Measurements from ENCODE around the gene CCL22.

Gene CCL22

GRCh38 chr16:57386381-57386951, 27.9 kb downstream of the CCL22 start:
- Histone ChIP-seq H3K9ac (ENCODE audit: low read length) (no peak overlapping the region), H4K20me1 (ENCODE audit: insufficient read depth, low read length) (no peaks in the 10 kb centered on the region), H3K9me3 (ENCODE audit: low read length) (no peaks in the 10 kb centered on the region), H3K27me3 (ENCODE audit: insufficient read depth, low read length) (peaks cover 13% of the 10 kb centered on the region), H3K4me1 (ENCODE audit: insufficient read depth, low read length, severe bottlenecking) (no peaks in the 10 kb centered on the region), H3K4me3 (ENCODE audit: low read depth, low read length, poor library complexity, severe bottlenecking) (no peak overlapping the region), H2AFZ (ENCODE audit: low read length) (no peak overlapping the region), H3K36me3 (ENCODE audit: insufficient read depth, low read length) (no peaks in the 10 kb centered on the region), H3F3A (ENCODE audit: insufficient read depth, low read length) (no peaks in the 10 kb centered on the region), H3K4me2 (ENCODE audit: low read length) (no peak overlapping the region), H3K27ac (ENCODE audit: low read depth, low read length, poor library complexity, severe bottlenecking) (no peak overlapping the region), H3K9me2 (ENCODE audit: low read depth, low read length) (no peaks in the 10 kb centered on the region), H3K79me2 (ENCODE audit: insufficient read depth, low read length) (no peaks in the 10 kb centered on the region)
- TF ChIP-seq CTCF (IDR thresholded peaks at IDR 0.05; ENCODE audit: low read length) (no peak), EZH2 (IDR thresholded peaks at IDR 0.05; ENCODE audit: borderline replicate concordance, low read length) (no peak)

- H3K4me2 ChIP-seq (ENCODE audit: low read length): no peak overlapping the region
- H3K9me2 ChIP-seq (ENCODE audit: low read depth, low read length): no peaks in the 10 kb centered on the region
- no peak for TF ChIP-seq CTCF (IDR thresholded peaks at IDR 0.05; ENCODE audit: low read length)
- TF ChIP-seq EZH2 (IDR thresholded peaks at IDR 0.05; ENCODE audit: borderline replicate concordance, low read length): no peak
- H2AFZ ChIP-seq (ENCODE audit: low read length): no peak overlapping the region
- no peaks in the 10 kb centered on the region for H4K20me1 ChIP-seq (ENCODE audit: insufficient read depth, low read length)
- no peaks in the 10 kb centered on the region for H3F3A ChIP-seq (ENCODE audit: insufficient read depth, low read length)
- H3K36me3 ChIP-seq (ENCODE audit: insufficient read depth, low read length): no peaks in the 10 kb centered on the region
- H3K9ac ChIP-seq (ENCODE audit: low read length): no peak overlapping the region
- H3K4me1 ChIP-seq (ENCODE audit: insufficient read depth, low read length, severe bottlenecking): no peaks in the 10 kb centered on the region
- no peak overlapping the region for H3K4me3 ChIP-seq (ENCODE audit: low read depth, low read length, poor library complexity, severe bottlenecking)
- H3K9me3 ChIP-seq (ENCODE audit: low read length): no peaks in the 10 kb centered on the region
- no peak overlapping the region for H3K27ac ChIP-seq (ENCODE audit: low read depth, low read length, poor library complexity, severe bottlenecking)
- peaks cover 7% of the 10 kb centered on the region; the same call in 1 of the 2 replicates for H3K27me3 ChIP-seq (ENCODE audit: insufficient read depth, low read length)
- no peaks in the 10 kb centered on the region for H3K79me2 ChIP-seq (ENCODE audit: insufficient read depth, low read length)
These were observed 29.2 kb downstream of the CCL22 start for GRCh38 chr16:57387598-57388354.

DNA sequence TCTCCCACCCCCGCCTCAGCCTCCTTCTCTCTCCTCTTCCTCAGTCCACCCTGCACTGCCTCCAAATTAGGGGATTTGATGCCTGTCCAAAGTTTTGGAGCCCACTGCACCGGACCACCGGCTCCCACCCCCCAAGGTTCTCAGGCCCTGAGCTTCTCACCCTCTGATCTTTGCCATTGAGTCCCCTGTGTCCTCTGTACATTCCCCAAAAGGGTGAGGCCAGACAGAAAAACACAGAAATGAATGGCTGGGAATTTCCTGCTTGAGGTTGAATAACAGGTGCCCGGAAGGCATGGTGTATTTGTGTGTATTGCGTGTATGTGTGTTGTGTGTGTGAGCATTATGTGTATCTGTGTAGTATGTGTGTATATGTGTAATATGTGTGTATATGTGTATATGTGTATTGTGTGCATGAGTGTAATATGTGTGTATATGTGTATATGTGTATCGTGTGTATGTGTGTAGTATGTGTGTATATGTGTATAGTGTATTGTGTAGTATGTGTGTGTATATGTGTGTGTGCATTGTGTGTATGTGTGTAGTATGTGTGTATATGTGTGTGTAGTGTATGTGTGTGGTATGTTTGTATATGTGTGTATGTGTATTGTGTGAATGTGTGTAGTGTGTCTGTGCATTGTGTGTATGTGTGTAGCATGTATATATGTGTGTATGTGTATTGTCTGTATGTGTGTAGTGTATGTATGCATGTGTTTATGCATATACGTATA, 29.9 kb downstream of the CCL22 start:
- no peaks in the 10 kb centered on the region for H3K9me2 ChIP-seq (ENCODE audit: low read depth, low read length)
- H3K4me2 ChIP-seq (ENCODE audit: low read length): no peak overlapping the region
- no peaks in the 10 kb centered on the region for H3K9me3 ChIP-seq (ENCODE audit: low read length)
- H4K20me1 ChIP-seq (ENCODE audit: insufficient read depth, low read length): no peaks in the 10 kb centered on the region
- no peak overlapping the region for H3K9ac ChIP-seq (ENCODE audit: low read length)
- H3F3A ChIP-seq (ENCODE audit: insufficient read depth, low read length): no peaks in the 10 kb centered on the region
- H3K4me3 ChIP-seq (ENCODE audit: low read depth, low read length, poor library complexity, severe bottlenecking): no peak overlapping the region
- TF ChIP-seq EZH2 (IDR thresholded peaks at IDR 0.05; ENCODE audit: borderline replicate concordance, low read length): no peak
- TF ChIP-seq CTCF (IDR thresholded peaks at IDR 0.05; ENCODE audit: low read length): no peak
- H3K4me1 ChIP-seq (ENCODE audit: insufficient read depth, low read length, severe bottlenecking): no peaks in the 10 kb centered on the region
- no peaks in the 10 kb centered on the region for H3K36me3 ChIP-seq (ENCODE audit: insufficient read depth, low read length)
- H3K27ac ChIP-seq (ENCODE audit: low read depth, low read length, poor library complexity, severe bottlenecking): no peak overlapping the region
- no peaks in the 10 kb centered on the region for H3K79me2 ChIP-seq (ENCODE audit: insufficient read depth, low read length)
- peaks cover 7% of the 10 kb centered on the region; the same call in 1 of the 2 replicates for H3K27me3 ChIP-seq (ENCODE audit: insufficient read depth, low read length)
- no peak overlapping the region for H2AFZ ChIP-seq (ENCODE audit: low read length)

All from OCI-LY1 (cell line).